Gastroesophageal sphincter (tissue), 4 donors: ENCODE data around the gene ANKUB1. TPM values are rescaled to one million over a fixed set of nuclear protein-coding genes. Genes with fewer than 3 reads are reported as not detected.

Experiments
- ATAC-seq: fragments of 150-250 bp; one replicate; pipeline ENCODE4 v1.9.1; 2016; ENCODE audit warnings: mild to moderate bottlenecking, moderate library complexity
- H3K27ac ChIP-seq, 4 donors: fragments of 200-600 bp; sonication (generic) in 3 of 4; 1 replicate in 3 of 4; 2 replicates in 1 of 4; pipeline ENCODE4 v1.5.1; 2016 to 2019
- H3K27me3 ChIP-seq: fragments of 200-600 bp; sonication (generic); one replicate; pipeline ENCODE4 v1.5.1; 2019
- H3K36me3 ChIP-seq, 2 donors: fragments of 200-600 bp; sonication (generic); one replicate each; pipeline ENCODE4 v1.5.1; 2019; ENCODE audit warnings: control low read depth in 1 of 2
- H3K4me1 ChIP-seq, 3 donors: fragments of 200-600 bp; sonication (generic); 1 replicate in 2 of 3; 2 replicates in 1 of 3; pipeline ENCODE4 v1.5.1; 2016 to 2019; ENCODE audit warnings: control low read depth in 2 of 3
- H3K4me3 ChIP-seq, 2 donors: fragments of 200-600 bp; sonication (generic); one replicate each; pipeline ENCODE4 v1.5.1; 2019; ENCODE audit warnings: mild to moderate bottlenecking in 1 of 2, moderate library complexity in 1 of 2
- H3K9me3 ChIP-seq, 3 donors: fragments of 200-600 bp; sonication (generic); one replicate each; pipeline ENCODE4 v1.5.1; 2017 to 2019; ENCODE audit warnings: control low read depth in 2 of 3
- CTCF ChIP-seq, 4 experiments: fragments of 200-600 bp in 2 of 4; fragments of 450-650 bp in 2 of 4; sonication (generic) in 1 of 4; IDR thresholded peaks; one replicate each; pipeline ENCODE4 v1.5.1; 2017 to 2019; ENCODE audit warnings: antibody characterized with exemption in 4 of 4, mild to moderate bottlenecking in 2 of 4, moderate library complexity in 2 of 4
- EP300 ChIP-seq: sonication (generic); formaldehyde crosslinking; IDR thresholded peaks from one replicate; pipeline ENCODE4 v1.6.1; 2017; ENCODE audit warnings: antibody characterized with exemption, mild to moderate bottlenecking
- POLR2A ChIP-seq, 2 donors: fragments of 450-650 bp; IDR thresholded peaks; one replicate each; pipeline ENCODE4 v1.6.1; 2017; ENCODE audit warnings: antibody characterized with exemption in 2 of 2, mild to moderate bottlenecking in 2 of 2, moderate library complexity in 1 of 2
- POLR2AphosphoS5 ChIP-seq: sonication (generic); formaldehyde crosslinking; IDR thresholded peaks from one replicate; pipeline ENCODE4 v1.6.1; 2017; ENCODE audit warnings: antibody characterized with exemption
- WGBS, 2 donors: methylation state at CpG; one replicate each; pipeline ENCODE4 v1.1.5; 2018; ENCODE audit warnings: low coverage in 1 of 2; 5-methylcytosine and 5-hydroxymethylcytosine counted together
- total RNA-seq, 4 donors: library from RNA; depleted of rRNA; stranded (reverse); fragments of >200 nt; gene quantifications; one replicate each; pipeline ENCODE4 v1.1.0, GENCODE V29; 2016

Gene ANKUB1
- total RNA-seq, 4 donors from 2014 or later: not detected

- H3K9me3 ChIP-seq: no peaks in the 10 kb centered on the region
- no peak for TF ChIP-seq POLR2AphosphoS5
- no peak for TF ChIP-seq POLR2A (IDR thresholded peaks at IDR 0.05)
- no peak for TF ChIP-seq EP300
- no peak for TF ChIP-seq CTCF (IDR thresholded peaks at IDR 0.05)
- no peak for ATAC-seq
- no peak overlapping the region for H3K27ac ChIP-seq
- 33 to 56% methylated on average over 4 of the region's 4 CpGs for WGBS, 2 donors
- peaks cover 5 to 54% (median 14%) of the 10 kb centered on the region in 3 donors for H3K4me1 ChIP-seq
- no peaks in the 10 kb centered on the region for H3K27me3 ChIP-seq
- no peak overlapping the region for H3K4me3 ChIP-seq
- H3K36me3 ChIP-seq: no peaks in the 10 kb centered on the region
These were observed 27.8 kb upstream of the ANKUB1 start for GRCh38 chr3:149820183-149820582.

- H3K36me3 ChIP-seq: no peaks in the 10 kb centered on the region
- no peak overlapping the region for H3K27ac ChIP-seq
- no peaks in the 10 kb centered on the region for H3K27me3 ChIP-seq
- peaks cover 8 to 57% (median 19%) of the 10 kb centered on the region in 3 donors for H3K4me1 ChIP-seq
- ATAC-seq: no peak
- H3K4me3 ChIP-seq: no peak overlapping the region
- no peak for TF ChIP-seq CTCF (IDR thresholded peaks at IDR 0.05)
- TF ChIP-seq POLR2A (IDR thresholded peaks at IDR 0.05): no peak
- TF ChIP-seq POLR2AphosphoS5: no peak
- no peak for TF ChIP-seq EP300
- 47 to 80% methylated on average over 1 of the region's 1 CpG for WGBS, 2 donors
- no peaks in the 10 kb centered on the region for H3K9me3 ChIP-seq
These were observed 27.1 kb upstream of the ANKUB1 start for GRCh38 chr3:149819432-149819831.

GRCh38 chr3:149816986-149817385 lies 24.6 kb upstream of the ANKUB1 start:
- no peaks in the 10 kb centered on the region for H3K36me3 ChIP-seq

GRCh38 chr3:149816311-149816710 lies 24.0 kb upstream of the ANKUB1 start:
- H3K27me3 ChIP-seq: no peaks in the 10 kb centered on the region
- H3K36me3 ChIP-seq: no peaks in the 10 kb centered on the region
- ATAC-seq: no peak
- 38 to 41% methylated on average over 3 of the region's 3 CpGs for WGBS, 2 donors
- no peaks in the 10 kb centered on the region for H3K9me3 ChIP-seq
- H3K4me1 ChIP-seq: peaks cover 8 to 70% (median 19%) of the 10 kb centered on the region in 3 donors
- TF ChIP-seq POLR2AphosphoS5 (no peak), EP300 (no peak), CTCF (IDR thresholded peaks at IDR 0.05) (no peak), POLR2A (IDR thresholded peaks at IDR 0.05) (no peak)
- peak overlapping the region in 2 of 4 donors; percentile 36 to 98 for H3K27ac ChIP-seq
- no peak overlapping the region for H3K4me3 ChIP-seq

More at GRCh38 chr3:149816986-149817385, 24.6 kb upstream of the ANKUB1 start:
- H3K9me3 ChIP-seq: no peaks in the 10 kb centered on the region
- H3K4me1 ChIP-seq: peaks cover 8 to 68% (median 19%) of the 10 kb centered on the region in 3 donors
- ATAC-seq: no peak
- no peak for TF ChIP-seq EP300
- no peak for TF ChIP-seq POLR2AphosphoS5
- no peak for TF ChIP-seq CTCF (IDR thresholded peaks at IDR 0.05)
- no peak for TF ChIP-seq POLR2A (IDR thresholded peaks at IDR 0.05)
- H3K27ac ChIP-seq: peak overlapping the region in 3 of 4 donors; percentile 1 to 98 (median 36)
- H3K27me3 ChIP-seq: no peaks in the 10 kb centered on the region
- H3K4me3 ChIP-seq: no peak overlapping the region
- 20 to 50% methylated on average over 1 to 2 of the region's 2 CpGs for WGBS, 2 donors

- Histone ChIP-seq H3K27me3 (no peaks in the 10 kb centered on the region), H3K9me3 (no peaks in the 10 kb centered on the region), H3K4me3 (no peak overlapping the region), H3K27ac (peak overlapping the region in 3 of 4 donors; percentile 5 to 98 (median 36)), H3K36me3 (no peaks in the 10 kb centered on the region), H3K4me1 (peaks cover 8 to 65% (median 19%) of the 10 kb centered on the region in 3 donors)
- WGBS, 2 donors: 75 to 78% methylated on average over 3 of the region's 3 CpGs
- ATAC-seq: no peak
- TF ChIP-seq POLR2AphosphoS5 (no peak), EP300 (no peak), POLR2A (IDR thresholded peaks at IDR 0.05) (no peak), CTCF (IDR thresholded peaks at IDR 0.05) (no peak)
These were observed 23.4 kb upstream of the ANKUB1 start for GRCh38 chr3:149815728-149816127.
